ENCODE data around the gene ITGA1.

Gene ITGA1

DNA sequence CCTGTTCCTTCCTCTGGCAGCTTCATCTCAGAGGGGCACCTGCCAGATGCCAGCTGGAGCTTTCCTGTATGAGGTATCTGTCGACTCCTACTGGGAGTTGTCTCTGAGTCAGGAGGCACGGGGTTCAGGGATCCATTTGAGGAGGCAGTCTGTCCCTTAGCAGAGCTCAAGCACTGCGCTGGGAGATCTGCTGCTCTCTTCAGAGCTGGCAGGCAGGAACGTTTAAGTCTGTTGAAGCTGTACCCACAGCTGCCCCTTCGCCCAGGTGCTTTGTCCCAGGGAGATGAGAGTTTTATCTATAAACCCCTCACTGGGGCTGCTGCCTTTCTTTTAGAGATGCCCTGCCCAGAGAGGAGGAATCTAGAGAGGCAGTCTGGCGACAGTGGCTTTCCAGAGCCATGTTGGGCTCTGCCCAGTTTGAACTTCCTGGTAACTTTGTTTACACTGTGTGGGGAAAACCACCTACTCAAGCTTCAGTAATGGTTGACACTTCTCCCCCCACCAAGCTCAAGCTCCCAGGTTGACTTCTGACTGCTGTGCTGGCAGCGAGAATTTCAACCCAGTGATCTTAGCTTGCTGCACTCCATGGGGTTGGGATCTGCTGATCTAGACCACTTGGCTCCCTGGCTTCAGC, 189.7 kb downstream of the ITGA1 start:
- no peak for DNase-seq

DNA sequence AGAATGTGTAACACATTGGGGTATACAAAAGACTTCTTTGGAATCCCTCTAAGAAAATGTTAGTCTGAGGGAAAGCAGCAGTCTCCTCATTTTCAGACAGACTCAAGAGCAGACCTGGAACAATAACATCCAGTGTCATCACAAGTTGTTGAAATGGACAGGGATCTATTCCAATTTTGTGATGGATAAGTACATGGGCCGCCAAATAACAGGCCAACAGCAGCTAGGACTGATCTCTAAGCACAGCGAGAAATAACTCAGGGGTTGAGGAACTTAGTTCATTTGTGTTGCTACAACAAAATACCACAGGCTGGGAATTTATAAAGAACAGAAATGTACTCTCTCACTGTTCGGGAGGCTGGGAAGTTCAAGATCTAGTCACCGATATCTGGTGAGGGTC, 193.8 kb downstream of the ITGA1 start:
- DNase-seq, result no peak

DNA sequence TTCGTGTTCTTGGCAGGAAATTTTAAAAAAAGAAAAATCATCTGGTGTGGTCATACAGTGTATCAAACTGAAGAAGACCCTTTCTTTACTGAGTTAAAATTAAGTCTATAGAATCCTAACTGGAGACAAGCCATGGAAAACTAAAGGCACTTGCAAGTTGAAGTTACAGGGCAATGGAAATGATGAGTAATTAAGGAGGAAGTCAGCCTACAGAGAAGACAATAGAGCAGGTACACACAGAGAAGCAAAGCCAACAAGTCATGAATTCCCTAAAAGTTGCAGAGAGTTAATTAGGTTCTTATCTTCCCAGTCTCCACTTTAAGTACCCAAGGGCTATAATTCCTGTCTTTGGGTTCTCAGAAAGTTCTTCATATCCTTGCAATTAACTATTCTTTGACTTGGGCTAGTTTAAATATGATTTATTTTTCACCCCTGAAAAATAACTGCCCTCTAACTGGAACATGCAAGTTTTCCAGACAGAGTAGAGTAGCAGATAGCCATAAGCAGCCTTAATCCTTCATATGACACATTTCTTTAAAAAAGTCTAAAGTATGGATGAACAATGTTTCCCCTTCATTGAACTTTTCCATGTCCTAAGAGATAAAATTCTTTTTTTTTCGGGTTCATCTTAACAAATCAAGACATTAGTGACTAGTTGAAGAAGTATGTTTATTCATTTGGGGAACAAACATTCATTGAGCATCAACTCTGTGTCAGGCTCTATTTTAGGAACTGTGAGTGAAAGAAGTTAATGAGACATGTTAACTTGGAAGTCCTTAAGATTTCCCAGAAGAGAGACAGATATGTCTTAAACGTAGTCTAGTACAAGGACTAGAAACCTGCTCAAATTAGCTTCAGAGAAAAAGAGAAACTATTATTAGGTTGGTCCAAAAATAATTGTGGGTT, 196.3 kb downstream of the ITGA1 start:
- DNase-seq, result no peak

DNA sequence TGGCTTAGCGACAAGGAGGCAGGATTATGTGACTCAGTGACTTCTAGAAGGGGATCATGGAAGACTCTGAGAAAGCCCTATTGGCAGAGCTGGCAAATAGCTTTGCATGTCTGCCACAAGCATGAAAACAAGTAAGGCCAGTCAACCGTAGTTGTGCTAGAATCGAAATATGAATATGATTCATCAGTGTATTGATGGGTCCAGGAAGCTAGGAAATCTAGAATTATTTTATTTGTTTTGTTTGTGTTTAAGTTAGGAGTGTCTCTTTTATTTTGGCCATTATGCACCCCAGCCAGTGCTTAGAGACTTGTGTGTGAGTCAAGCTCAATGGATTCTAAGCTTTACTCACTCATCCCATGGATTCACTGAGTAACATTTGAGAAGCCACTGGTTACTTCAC, 197.6 kb downstream of the ITGA1 start:
- DNase-seq, result no peak

DNA sequence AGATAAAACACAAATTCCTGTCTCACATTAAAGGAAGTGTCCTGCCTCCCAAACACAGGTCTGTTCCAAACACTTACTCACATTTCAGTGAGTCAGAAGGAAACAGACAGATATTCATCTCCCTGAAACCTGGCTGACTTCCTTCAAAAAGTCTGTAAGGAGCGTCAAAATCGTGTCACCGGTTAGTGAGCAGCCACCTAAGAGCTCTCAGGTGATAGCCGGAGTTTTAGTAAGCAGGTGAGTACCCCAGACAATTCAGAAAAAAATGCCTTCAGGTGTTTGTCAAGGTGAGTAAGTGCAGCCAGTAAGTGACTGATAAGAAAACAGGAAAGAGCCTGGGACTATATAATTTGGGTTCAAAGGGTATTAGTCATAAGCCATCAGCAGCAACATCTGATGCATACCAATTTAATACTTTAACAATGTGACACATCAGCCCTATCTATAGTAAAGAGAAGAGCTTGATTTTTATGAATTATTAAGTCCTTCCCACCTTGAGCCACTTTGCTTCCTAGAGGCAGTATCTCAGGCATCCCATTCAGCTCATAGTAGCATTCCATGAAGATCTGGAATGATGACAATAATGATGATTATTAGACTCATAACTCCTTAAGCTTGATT, 200.1 kb downstream of the ITGA1 start:
- DNase-seq, result no peak

DNA sequence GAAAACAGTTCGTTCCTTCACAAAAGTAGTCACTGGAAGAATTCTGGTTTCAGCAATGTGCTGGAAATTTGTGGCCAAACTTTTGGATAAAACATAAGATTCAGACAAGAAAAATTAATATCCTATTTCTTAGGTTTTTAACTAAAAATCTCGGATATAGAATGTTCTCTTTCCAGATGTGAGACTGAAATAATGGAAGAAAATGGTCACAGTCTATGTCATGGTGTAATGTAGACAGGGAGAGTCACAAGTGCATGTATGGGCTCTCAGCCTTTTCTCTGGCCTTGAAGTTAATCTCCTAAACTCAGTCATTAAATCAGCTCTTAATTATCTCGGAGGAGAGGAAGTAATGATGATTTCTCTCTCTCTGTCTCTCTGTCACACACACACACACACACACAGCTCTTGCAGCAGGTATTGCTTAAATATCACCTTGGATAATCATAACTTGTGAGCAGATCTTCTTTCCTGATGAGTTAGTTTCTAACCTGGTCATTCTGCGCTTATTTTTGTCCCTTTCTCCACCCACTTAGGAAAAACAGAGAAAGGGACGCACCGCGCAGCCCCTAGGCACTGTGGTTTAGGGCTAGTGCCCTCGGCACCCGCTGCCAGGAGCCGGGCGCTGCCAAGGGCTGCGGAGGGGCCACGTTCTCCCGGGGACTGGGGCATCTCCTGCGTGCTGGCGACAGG, 200.8 kb downstream of the ITGA1 start:
- DNase-seq, result no peak

DNA sequence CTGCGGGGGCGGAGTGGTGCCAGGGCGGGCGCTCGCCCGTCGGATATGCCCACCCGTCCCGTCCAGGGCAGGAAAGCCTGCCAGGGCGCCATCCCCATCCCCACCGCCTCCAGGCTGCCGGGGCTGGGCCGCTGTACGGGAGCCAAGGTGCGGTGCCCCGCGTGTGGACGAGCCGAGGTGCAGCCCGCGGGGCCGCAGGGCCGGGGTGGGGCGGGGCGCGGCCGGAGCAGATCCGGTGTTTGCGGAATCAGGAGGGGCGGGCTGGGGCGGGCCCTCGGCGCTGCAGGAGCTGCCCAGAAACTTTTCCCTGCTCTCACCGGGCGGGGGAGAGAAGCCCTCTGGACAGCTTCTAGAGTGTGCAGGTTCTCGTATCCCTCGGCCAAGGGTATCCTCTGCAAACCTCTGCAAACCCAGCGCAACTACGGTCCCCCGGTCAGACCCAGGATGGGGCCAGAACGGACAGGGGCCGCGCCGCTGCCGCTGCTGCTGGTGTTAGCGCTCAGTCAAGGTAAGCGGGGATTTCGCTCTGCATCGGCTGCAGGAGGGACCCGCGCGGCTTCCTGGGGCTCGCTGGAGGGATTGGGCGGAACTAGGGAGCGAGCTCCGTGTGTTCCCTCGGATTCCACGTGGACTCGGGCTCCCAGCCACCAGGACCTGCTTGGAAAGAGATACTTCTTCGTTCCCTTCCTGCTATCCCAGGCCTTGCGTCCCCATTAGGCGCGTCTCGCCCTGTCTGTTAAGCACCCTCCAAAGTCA, 201.5 kb downstream of the ITGA1 start, which contains the start of gene ITGA2:
ITGA2 (plus strand) TSS at position 328 of the 756 bp plus-strand sequence; CDS start at position 445, 117 bp downstream.
- peak; percentile 14 for DNase-seq

DNA sequence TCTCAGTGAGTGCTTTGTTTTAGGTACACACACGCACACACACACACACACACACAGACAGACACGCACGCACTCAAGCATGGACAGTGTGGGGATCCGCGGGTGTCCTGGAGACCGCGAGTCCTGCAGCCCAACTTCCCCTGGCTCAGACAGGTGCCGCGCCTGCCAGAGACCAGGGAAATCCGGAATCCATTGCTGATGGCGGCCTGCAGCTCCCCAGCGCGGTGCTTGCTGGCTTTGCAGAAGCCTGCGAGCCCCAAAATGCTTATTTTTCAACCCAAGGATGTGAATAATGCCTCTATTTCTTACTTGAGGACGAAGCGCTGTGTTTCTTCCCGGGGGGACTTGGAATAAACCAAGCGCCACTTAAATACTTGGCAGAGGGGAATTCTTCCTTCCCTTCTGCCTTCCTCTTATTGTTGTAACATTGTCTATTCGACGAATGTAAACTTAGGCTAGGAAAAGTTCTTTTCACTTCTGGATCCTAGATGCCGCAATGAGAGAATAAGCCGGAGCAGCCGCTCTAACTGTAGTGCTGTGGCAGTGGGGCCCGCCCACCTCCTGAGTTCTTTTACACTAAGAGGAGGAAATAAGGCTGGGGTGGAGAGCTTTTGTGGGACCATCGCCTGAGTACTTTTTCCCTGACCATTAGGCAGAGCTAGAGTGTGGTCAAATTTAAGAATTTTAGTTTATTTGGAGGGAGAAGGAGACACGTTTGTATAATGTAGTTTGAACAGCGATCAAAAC, 202.2 kb downstream of the ITGA1 start:
- DNase-seq, result no peak

DNA sequence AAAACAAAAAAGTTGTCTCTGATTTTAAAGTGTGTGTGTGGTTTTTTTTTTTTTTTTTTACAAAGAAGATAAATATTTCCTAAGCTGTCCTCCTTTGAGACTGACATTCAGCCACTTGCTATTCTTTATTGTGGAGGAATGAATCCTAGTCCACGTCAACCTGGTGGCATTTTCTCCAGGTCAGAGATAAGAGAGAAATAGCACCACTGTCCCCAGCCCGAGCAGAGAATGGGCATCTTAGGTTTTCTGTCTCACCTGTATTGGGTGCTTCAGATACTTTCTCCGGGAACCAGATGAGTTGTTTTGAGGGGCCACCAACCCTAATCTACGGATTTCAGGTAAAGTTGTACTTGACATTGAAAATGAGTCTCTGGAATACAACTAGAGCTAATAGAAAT, 202.8 kb downstream of the ITGA1 start:
- DNase-seq, result no peak

DNA sequence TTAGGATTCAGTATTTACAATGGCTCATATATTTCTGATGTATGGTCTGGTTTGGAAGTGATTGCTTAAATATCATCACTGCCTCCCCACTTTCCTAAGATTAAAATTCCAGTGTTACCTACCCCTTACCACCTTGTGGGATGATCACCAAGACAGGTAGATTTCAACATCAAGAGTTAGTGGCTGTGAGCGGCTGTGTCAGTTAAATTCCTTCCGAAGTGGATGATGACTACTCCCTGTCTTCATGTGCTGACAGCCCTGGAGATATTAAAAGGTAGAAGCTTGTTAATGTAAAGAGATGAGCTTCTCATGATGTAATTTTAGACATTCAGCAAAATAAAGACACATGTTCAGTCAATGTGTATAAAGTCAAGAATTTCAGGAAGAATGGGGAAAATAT, 205.7 kb downstream of the ITGA1 start:
- DNase-seq, result no peak

DNA sequence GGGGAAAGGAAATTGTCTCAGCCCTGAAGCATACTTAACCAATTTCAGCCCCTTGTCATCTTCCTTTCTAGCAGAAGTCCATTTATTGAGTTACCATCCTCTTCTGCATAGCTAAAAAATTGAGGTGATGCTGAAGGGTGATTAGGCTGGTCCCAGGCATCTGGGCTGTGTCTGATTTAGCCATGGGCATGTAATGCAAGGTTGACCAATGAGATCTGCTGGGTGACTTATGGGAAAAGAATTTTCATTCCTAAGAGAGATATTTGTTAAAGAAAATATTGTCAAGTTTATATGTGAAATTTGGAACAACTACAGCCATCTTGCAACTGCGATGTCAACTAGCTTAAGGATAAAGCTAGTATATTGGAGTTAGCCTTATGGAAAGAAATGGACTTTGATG, 206.6 kb downstream of the ITGA1 start:
- DNase-seq, result no peak

DNA sequence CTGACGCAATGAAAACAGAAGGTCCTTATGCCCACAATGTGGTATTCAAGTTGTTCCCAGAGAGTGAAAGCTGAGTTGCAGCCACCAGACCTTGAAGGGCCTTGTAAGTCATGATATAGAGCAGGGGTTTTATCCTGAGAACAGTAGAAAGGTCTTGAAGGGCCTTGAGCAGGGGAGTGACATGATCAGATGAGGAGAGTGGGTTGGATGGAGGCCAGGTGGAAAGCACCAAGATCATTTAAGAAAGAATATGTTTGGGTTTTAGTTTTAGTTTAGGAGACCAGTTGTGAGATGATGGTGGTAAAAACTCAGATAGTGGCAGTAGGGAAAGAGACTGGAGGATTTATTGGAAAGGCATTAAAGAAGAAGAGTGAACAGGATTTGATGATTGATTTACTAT, 207.4 kb downstream of the ITGA1 start:
- no peak for DNase-seq

DNA sequence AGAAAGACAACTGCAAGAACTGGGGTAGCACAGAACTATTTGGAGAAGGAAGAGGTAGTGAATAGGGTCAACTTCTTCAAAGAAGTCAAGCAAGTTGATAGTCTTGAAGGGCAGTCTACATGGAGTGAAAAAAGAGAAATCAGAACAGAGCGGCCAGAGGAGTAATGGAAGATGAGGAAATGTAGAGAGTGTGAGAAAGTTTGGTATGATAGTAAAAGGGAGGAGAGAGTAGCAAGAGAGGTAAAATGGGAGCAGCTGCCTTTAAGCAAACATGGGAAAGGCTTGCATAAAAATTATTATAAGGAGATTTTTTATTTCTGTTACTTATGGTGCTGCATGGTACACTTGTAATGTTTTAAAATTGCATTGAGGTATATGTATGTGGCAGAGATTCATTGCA, 208.2 kb downstream of the ITGA1 start:
- DNase-seq, result no peak

DNA sequence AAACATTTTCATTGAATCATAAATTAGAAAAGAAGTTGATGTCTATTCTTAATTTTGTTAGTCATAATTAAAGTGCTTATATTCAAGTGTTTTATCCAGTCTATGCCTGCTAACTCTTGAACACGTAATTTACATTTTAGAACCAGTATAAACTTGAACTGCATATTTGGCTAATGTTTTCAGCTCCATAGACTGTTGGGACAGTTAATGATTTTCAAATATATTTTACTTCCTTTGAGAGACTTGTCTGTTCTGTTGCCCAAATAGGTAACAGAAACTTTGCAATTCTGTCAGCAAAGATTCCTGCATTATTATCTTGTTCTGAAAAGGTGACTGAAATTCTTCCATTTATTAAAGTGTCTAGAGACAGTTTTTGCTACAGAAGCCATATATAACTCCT, 209.3 kb downstream of the ITGA1 start:
- no peak for DNase-seq

DNA sequence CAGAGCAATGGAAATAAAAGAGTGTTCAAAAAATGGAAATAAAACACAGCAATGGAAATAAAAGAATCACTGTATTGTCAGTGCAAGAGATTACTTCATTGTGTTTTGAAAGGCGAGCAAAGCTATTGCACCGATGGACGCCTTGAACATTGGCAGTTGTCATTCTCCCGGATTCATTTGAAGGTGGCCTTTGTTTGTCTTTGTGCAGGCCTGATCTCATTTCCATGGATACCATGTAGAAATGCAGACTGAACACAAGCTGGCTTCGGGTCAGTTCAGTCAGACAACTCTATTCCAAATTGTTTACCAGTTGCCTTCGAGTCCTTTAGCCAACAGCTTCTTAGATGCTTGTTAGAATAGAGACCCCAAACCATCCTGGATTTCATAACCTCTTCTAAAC, 209.7 kb downstream of the ITGA1 start:
- no peak for DNase-seq

DNA sequence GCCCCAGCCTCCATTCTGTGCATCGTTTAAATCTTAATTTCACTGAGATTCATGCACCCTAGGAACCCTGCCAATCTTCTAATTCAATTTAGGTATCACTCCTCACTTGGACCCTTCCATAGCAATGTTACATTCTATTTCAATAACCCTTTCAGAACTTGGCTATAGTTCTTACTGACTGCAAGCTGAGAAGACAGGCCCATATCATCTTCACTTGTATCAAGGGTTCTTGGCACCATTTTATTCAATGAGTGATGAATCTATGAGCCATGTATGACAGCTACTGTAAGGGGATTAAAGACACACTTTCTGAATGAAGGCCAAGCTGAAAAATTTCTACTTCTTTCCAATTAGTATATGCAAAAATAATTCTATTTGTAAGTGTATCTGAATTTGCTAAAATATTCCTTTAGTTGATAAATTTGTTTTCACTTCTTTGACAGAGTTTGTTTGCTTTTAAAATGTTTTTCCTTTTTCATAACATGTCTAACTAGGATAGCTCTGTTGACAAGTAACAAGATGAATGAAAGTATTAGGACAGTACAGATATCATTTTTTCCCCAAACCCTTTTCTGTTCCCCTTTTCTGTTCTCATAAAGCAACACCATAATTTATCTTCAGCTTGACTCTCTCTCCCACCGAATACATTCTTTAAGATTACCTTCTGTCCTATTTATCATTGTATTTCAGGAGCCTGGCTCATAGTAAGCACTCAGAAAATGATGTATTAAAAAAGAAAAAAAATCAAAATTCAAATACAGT, 211.0 kb downstream of the ITGA1 start:
- no peak for DNase-seq

DNA sequence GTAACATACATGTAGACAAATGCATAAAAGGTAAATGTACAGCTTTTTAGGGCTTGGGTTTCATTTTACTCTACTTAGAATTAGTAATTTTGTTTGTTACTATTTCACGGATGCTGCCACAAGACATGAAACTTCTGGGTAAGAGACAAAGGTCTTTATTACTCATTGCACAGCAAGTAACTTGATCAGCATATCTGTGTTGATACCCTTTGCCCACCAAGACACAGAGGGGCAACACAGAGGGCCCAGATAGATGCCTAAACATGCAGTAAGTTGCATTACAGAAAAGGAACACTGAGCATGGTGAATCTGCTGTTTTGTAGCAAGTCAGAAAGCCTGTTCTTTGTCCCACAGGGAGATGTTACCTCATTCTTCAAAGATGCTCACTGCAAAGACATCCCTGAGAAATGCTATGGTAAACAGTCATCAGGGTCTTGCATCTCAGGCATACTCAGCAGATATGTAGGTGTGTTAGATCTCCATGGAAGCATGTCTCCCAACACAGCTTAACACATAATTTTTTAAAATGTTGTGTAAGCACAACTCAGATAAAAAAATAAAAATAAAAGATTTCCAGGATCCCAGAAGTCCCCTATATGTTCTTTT, 211.7 kb downstream of the ITGA1 start:
- no peak for DNase-seq

DNA sequence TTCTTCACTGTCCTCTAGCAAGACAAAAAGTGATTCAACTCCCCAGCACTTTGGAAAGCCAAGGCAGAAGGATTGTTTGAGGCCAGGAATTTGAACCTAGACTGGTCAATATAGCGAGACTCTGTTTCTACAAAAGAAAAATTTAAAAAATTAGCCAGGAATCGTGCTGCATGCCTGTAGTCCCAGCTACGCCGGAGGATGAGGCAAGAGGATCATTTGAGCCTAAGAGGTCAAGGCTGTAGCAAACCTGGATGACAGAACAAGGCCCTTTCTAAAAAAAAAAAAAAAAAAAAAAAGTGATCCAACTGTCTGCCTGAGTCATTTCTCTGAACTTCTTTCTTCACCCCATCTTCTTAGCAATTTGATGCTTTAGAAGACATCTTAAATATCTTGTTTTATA, 213.8 kb downstream of the ITGA1 start:
- no peak for DNase-seq

DNA sequence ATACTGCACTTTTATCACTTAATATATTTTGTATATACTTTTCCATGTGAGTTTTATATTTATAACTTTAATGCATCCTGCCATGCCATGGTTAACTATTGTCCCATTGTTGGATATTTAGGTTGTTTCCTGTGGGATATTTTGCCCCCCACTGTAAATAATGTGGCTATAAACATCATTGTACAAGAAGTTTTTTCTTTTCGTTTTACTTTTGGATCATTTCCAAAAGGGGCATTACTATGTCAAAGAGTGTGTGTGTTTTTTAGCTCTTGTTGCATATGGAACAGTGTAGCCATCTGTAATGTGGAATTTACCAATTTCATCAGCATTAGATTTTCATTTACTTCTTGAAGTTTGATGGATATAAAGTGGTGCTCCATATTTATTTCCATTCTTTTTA, 214.8 kb downstream of the ITGA1 start:
- DNase-seq, result no peak

DNA sequence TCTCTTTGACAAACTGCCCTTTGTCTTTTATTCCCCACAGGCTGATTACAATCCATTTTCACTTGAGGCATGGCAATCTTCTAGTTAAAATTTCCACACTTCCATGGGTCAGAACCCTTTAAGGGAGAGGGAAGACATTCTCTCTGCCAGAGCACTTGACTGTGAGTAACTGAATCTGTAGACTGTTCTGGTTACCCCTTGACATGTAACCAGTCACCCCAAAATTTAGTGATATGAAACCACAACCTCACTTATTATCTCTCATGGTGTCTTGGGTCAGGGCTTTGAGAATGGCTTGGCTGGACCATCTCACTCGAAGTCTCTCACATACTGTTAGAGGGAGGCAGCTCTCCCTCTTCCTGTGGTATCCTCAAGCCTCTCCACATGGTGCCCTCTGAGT, 215.4 kb downstream of the ITGA1 start:
- no peak for DNase-seq
